Stomach (tissue), 4 donors: ENCODE measurements around the gene SLC37A1.

ENCODE experiments used
- CTCF ChIP-seq, 7 experiments: fragments of 450-650 bp in 4 of 7; fragments of 200-600 bp in 3 of 7; sonication (generic) in 3 of 7; IDR thresholded peaks; one replicate each; pipeline ENCODE4 v1.5.1; 2016 to 2019; ENCODE audit warnings: antibody characterized with exemption in 7 of 7, control low read depth in 2 of 7, mild to moderate bottlenecking in 1 of 7
- EP300 ChIP-seq: sonication (generic); formaldehyde crosslinking; IDR thresholded peaks from one replicate; pipeline ENCODE4 v1.6.1; 2017; ENCODE audit warnings: antibody characterized with exemption
- POLR2AphosphoS5 ChIP-seq, 3 donors: sonication (generic); formaldehyde crosslinking; IDR thresholded peaks; one replicate each; pipeline ENCODE4 v1.6.1; 2016; ENCODE audit warnings: antibody characterized with exemption in 3 of 3

- TF ChIP-seq EP300 = no peak
- TF ChIP-seq POLR2AphosphoS5 (IDR thresholded peaks at IDR 0.05) = no peak
- TF ChIP-seq CTCF (IDR thresholded peaks at IDR 0.05) = no peak
These were observed 2.3 kb downstream of the SLC37A1 start for GRCh38 chr21:42515708-42516502.
